SK-N-SH treated with all-trans-retinoic acid at 6 μM for 48 hours (cell line): ENCODE results near the gene GCC1.

Experiments used
- ATAC-seq: fragments of 200-7000 bp; cut with Tn5 transposase; 3 replicates; pipeline ENCODE4 v1.9.1; 2020; ENCODE audit warnings: mild to moderate bottlenecking, moderate library complexity
- ARNTL ChIP-seq: fragments of 450-650 bp; formaldehyde crosslinking; IDR thresholded peaks from 2 replicates; pipeline ENCODE4 v1.5.0; 2020; ENCODE audit warnings: low read depth, mild to moderate bottlenecking, moderate library complexity, borderline replicate concordance
- BACH2 ChIP-seq: fragments of 250-450 bp; sonication (Bioruptor Pico); IDR thresholded peaks from 2 replicates; pipeline ENCODE4 v1.9.0; 2021; ENCODE audit warnings: mild to moderate bottlenecking, borderline replicate concordance
- CSDC2 ChIP-seq: fragments of 250-450 bp; sonication (Bioruptor Pico); IDR thresholded peaks from 2 replicates; pipeline ENCODE4 v1.5.0; 2020; ENCODE audit warnings: mild to moderate bottlenecking, moderate library complexity
- ESRRG ChIP-seq: fragments of 250-450 bp; sonication (Bioruptor Pico); IDR thresholded peaks from 2 replicates; pipeline ENCODE4 v1.6.1; 2021; ENCODE audit warnings: mild to moderate bottlenecking
- GLIS3 ChIP-seq: fragments of 250-450 bp; sonication (Bioruptor Pico); IDR thresholded peaks from 2 replicates; pipeline ENCODE4 v1.5.0; 2020; ENCODE audit warnings: mild to moderate bottlenecking, moderate library complexity
- ISL1 ChIP-seq: fragments of 250-450 bp; sonication (Bioruptor Pico); IDR thresholded peaks from 2 replicates; pipeline ENCODE4 v2.1.2; 2022; ENCODE audit warnings: mild to moderate bottlenecking, moderate library complexity
- PPARA ChIP-seq: fragments of 250-450 bp; sonication (Bioruptor Pico); IDR thresholded peaks from 2 replicates; pipeline ENCODE4 v1.5.0; 2020; ENCODE audit warnings: mild to moderate bottlenecking, borderline replicate concordance
- RARB ChIP-seq: fragments of 250-450 bp; sonication (Bioruptor Pico); IDR thresholded peaks from 2 replicates; pipeline ENCODE4 v1.8.0; 2021; ENCODE audit warnings: mild to moderate bottlenecking, moderate library complexity
- SNAI2 ChIP-seq: fragments of 250-450 bp; sonication (Bioruptor Pico); IDR thresholded peaks from 2 replicates; pipeline ENCODE4 v1.5.0; 2020; ENCODE audit warnings: mild to moderate bottlenecking, moderate library complexity
- TCF4 ChIP-seq: fragments of 250-450 bp; sonication (Bioruptor Pico); IDR thresholded peaks from 2 replicates; pipeline ENCODE4 v1.8.0; 2021; ENCODE audit warnings: mild to moderate bottlenecking, moderate library complexity, borderline replicate concordance
- TOX ChIP-seq: fragments of 250-450 bp; sonication (Bioruptor Pico); IDR thresholded peaks from 2 replicates; pipeline ENCODE4 v1.8.0; 2021; ENCODE audit warnings: mild to moderate bottlenecking, moderate library complexity, borderline replicate concordance
- ZC3H10 ChIP-seq: fragments of 250-450 bp; sonication (Bioruptor Pico); IDR thresholded peaks from 2 replicates; pipeline ENCODE4 v1.5.1; 2021; ENCODE audit warnings: mild to moderate bottlenecking, moderate library complexity
- ZFP3 ChIP-seq: fragments of 250-450 bp; sonication (Bioruptor Pico); IDR thresholded peaks from 2 replicates; pipeline ENCODE4 v1.5.0; 2020; ENCODE audit warnings: mild to moderate bottlenecking, moderate library complexity
- ZFP30 ChIP-seq: fragments of 450-650 bp; formaldehyde crosslinking; IDR thresholded peaks from 2 replicates; pipeline ENCODE4 v1.5.0; 2022; ENCODE audit warnings: mild to moderate bottlenecking, moderate library complexity
- ZNF565 ChIP-seq: fragments of 450-650 bp; formaldehyde crosslinking; conservative IDR thresholded peaks from 2 replicates; pipeline ENCODE4 v1.5.0; 2020; ENCODE audit warnings: low read depth, mild to moderate bottlenecking, moderate library complexity
- ZNF70 ChIP-seq: fragments of 450-650 bp; formaldehyde crosslinking; IDR thresholded peaks from 2 replicates; pipeline ENCODE4 v1.5.0; 2020; ENCODE audit warnings: mild to moderate bottlenecking, moderate library complexity
- ZNF8 ChIP-seq: fragments of 450-650 bp; formaldehyde crosslinking; IDR thresholded peaks from 2 replicates; pipeline ENCODE4 v1.5.0; 2020; ENCODE audit warnings: mild to moderate bottlenecking, moderate library complexity
- TF ChIP-seq, protein P1 (sequence below): fragments of 250-450 bp; sonication (Bioruptor Pico); IDR thresholded peaks from 2 replicates; pipeline ENCODE4 v1.5.1; 2020; ENCODE audit warnings: low read depth, mild to moderate bottlenecking, moderate library complexity
- TF ChIP-seq, protein P2 (sequence below): fragments of 250-450 bp; sonication (Bioruptor Pico); IDR thresholded peaks from 2 replicates; pipeline ENCODE4 v1.5.0; 2020; ENCODE audit warnings: mild to moderate bottlenecking, moderate library complexity
- TF ChIP-seq, protein P3 (sequence below): fragments of 250-450 bp; sonication (Bioruptor Pico); IDR thresholded peaks from 2 replicates; pipeline ENCODE4 v1.5.1; 2021; ENCODE audit warnings: mild to moderate bottlenecking, moderate library complexity
- TF ChIP-seq, protein P4 (sequence below): fragments of 250-450 bp; sonication (Bioruptor Pico); IDR thresholded peaks from 2 replicates; pipeline ENCODE4 v1.8.0; 2020; ENCODE audit warnings: mild to moderate bottlenecking, moderate library complexity, borderline replicate concordance

Gene GCC1

DNA sequence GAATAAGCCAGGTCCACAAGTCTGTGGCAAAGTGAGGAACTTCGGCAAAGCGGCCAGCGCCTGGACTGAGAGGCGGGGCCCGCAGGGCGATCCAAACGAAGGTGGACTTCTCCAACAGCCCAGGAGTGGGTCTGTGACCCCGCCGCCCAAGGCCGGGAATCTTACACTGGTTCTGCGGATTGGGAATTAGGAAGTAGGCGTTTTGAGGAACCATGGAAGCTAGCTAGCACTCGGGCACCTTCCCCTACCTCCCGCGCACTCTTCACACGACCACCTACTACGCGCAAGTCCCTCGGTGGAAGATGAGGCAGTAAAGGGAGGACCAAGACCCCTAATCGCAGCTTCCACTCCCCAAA is 2.2 kb upstream of the GCC1 start:
- TF ChIP-seq, protein P1, sequence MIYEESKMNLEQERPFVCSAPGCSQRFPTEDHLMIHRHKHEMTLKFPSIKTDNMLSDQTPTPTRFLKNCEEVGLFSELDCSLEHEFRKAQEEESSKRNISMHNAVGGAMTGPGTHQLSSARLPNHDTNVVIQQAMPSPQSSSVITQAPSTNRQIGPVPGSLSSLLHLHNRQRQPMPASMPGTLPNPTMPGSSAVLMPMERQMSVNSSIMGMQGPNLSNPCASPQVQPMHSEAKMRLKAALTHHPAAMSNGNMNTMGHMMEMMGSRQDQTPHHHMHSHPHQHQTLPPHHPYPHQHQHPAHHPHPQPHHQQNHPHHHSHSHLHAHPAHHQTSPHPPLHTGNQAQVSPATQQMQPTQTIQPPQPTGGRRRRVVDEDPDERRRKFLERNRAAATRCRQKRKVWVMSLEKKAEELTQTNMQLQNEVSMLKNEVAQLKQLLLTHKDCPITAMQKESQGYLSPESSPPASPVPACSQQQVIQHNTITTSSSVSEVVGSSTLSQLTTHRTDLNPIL (CRISPR knock-in tag): no peak
- TF ChIP-seq, all 23 proteins: peak for 0
- no peak for ATAC-seq

DNA sequence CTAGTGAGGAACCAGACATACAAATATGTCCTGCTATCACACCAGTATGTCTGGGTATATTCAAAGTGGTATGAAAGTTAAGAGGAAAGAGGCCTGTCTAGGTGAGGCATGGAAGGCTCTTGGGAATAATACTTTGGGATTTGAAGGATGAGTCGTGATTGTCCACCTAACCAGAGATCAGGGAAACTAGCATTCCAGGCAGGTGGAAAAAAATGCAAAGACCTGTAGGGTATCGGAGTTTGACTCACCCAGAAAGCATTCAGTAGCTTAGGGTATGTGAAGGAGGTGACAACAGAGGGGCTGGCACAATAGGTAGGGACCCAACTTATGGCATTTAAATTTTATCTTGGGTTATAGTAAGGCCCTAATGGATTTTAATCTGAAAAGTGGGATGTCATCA is 950 bp upstream of the GCC1 start:
- no peak for TF ChIP-seq ZFP3 (CRISPR knock-in tag)
- TF ChIP-seq, all 23 proteins: peak for 0
- no peak for ATAC-seq

DNA sequence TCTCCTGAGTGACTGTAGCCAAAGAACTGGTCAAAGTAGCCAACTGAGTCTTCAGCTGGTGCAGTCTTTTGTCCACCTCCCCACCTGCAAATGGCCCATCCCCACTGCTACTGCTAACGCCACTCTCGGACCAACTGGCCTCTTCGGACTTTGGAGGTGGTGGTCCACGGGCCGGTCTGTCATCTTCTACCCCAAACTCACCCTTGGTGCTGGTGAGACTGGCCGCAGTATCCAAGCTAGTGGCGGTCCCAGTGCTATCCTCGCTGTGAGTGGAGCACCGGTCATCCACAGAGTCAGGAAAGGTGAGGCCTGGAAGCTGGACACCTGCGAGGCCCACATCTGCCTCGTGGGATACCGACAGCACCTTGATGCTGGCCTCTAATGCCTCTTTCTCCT is 750 bp downstream of the GCC1 start:
- no peak for ATAC-seq
- no peak for TF ChIP-seq GLIS3
- TF ChIP-seq ZNF8: no peak
- TF ChIP-seq, protein P1 (CRISPR knock-in tag): no peak

DNA sequence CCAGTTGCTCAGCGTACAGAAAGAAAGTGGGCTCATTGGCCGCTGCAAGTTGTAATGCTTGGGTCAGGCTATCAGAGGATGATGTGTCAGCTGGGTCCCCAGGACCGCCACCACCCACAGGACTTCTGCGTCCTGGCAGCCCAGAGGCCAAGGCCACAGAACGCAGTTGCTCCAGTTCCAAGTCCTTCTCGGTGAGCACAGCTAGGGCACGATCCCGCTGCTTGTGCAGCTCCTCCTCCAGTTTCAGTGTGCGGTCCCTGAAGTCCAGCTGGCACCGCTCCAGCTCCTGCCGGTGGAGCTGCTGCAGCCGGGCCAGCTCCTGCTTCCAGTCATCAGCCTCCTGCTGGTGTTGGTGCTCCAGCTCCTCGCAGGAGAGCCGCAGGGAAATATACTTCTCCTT is 3.0 kb downstream of the GCC1 start:
- TF ChIP-seq GLIS3: no peak
- TF ChIP-seq ISL1 (CRISPR knock-in tag): no peak
- no peak for TF ChIP-seq ZFP30 (CRISPR knock-in tag)
- TF ChIP-seq, protein P2, sequence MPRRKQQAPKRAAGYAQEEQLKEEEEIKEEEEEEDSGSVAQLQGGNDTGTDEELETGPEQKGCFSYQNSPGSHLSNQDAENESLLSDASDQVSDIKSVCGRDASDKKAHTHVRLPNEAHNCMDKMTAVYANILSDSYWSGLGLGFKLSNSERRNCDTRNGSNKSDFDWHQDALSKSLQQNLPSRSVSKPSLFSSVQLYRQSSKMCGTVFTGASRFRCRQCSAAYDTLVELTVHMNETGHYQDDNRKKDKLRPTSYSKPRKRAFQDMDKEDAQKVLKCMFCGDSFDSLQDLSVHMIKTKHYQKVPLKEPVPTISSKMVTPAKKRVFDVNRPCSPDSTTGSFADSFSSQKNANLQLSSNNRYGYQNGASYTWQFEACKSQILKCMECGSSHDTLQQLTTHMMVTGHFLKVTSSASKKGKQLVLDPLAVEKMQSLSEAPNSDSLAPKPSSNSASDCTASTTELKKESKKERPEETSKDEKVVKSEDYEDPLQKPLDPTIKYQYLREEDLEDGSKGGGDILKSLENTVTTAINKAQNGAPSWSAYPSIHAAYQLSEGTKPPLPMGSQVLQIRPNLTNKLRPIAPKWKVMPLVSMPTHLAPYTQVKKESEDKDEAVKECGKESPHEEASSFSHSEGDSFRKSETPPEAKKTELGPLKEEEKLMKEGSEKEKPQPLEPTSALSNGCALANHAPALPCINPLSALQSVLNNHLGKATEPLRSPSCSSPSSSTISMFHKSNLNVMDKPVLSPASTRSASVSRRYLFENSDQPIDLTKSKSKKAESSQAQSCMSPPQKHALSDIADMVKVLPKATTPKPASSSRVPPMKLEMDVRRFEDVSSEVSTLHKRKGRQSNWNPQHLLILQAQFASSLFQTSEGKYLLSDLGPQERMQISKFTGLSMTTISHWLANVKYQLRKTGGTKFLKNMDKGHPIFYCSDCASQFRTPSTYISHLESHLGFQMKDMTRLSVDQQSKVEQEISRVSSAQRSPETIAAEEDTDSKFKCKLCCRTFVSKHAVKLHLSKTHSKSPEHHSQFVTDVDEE (CRISPR knock-in tag): no peak
- no peak for TF ChIP-seq ZNF8
- no peak for TF ChIP-seq BACH2 (CRISPR knock-in tag)
- TF ChIP-seq ZNF565 (CRISPR knock-in tag): no peak
- TF ChIP-seq, protein P3, sequence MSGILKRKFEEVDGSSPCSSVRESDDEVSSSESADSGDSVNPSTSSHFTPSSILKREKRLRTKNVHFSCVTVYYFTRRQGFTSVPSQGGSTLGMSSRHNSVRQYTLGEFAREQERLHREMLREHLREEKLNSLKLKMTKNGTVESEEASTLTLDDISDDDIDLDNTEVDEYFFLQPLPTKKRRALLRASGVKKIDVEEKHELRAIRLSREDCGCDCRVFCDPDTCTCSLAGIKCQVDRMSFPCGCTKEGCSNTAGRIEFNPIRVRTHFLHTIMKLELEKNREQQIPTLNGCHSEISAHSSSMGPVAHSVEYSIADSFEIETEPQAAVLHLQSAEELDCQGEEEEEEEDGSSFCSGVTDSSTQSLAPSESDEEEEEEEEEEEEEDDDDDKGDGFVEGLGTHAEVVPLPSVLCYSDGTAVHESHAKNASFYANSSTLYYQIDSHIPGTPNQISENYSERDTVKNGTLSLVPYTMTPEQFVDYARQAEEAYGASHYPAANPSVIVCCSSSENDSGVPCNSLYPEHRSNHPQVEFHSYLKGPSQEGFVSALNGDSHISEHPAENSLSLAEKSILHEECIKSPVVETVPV (CRISPR knock-in tag): no peak
- no peak for TF ChIP-seq TOX (CRISPR knock-in tag)
- no peak for TF ChIP-seq ESRRG (CRISPR knock-in tag)
- TF ChIP-seq, protein P1 (CRISPR knock-in tag): no peak
- no peak for TF ChIP-seq ZC3H10 (CRISPR knock-in tag)
- TF ChIP-seq ZFP3 (CRISPR knock-in tag): no peak
- no peak for TF ChIP-seq ARNTL
- no peak for TF ChIP-seq CSDC2
- TF ChIP-seq, protein P4, sequence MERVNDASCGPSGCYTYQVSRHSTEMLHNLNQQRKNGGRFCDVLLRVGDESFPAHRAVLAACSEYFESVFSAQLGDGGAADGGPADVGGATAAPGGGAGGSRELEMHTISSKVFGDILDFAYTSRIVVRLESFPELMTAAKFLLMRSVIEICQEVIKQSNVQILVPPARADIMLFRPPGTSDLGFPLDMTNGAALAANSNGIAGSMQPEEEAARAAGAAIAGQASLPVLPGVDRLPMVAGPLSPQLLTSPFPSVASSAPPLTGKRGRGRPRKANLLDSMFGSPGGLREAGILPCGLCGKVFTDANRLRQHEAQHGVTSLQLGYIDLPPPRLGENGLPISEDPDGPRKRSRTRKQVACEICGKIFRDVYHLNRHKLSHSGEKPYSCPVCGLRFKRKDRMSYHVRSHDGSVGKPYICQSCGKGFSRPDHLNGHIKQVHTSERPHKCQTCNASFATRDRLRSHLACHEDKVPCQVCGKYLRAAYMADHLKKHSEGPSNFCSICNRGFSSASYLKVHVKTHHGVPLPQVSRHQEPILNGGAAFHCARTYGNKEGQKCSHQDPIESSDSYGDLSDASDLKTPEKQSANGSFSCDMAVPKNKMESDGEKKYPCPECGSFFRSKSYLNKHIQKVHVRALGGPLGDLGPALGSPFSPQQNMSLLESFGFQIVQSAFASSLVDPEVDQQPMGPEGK: no peak
- TF ChIP-seq PPARA (CRISPR knock-in tag): no peak
- no peak for ATAC-seq

DNA sequence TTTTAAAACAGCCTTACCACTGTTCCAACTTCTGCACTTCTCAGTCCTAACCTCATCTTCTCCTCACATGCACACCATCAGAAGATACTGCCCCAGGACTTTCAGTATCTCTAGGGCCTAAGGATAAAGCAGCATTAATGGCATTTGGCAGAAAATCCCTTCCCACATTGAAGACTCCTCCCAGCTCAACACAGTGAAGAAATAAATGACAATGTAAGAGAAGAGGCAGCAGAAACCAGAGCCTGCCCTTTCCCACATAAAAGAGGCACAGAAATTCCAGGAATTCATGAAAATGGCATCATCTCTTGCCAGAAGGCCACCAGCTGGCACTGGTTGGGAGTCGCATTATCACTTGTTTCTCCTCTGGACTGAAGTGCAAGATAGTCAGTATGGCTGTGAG is 3.7 kb downstream of the GCC1 start:
- ATAC-seq: no peak
- TF ChIP-seq ZNF8: no peak
- TF ChIP-seq ZFP3 (CRISPR knock-in tag): no peak
- no peak for TF ChIP-seq PPARA (CRISPR knock-in tag)
- TF ChIP-seq ARNTL: no peak
- TF ChIP-seq TCF4 (CRISPR knock-in tag): no peak
- no peak for TF ChIP-seq ISL1 (CRISPR knock-in tag)
- TF ChIP-seq ZNF70 (CRISPR knock-in tag): no peak
- TF ChIP-seq, protein P4: no peak
- TF ChIP-seq ZC3H10 (CRISPR knock-in tag): no peak
- no peak for TF ChIP-seq TOX (CRISPR knock-in tag)
- no peak for TF ChIP-seq ZFP30 (CRISPR knock-in tag)
- TF ChIP-seq RARB (CRISPR knock-in tag): no peak
- no peak for TF ChIP-seq ZNF565 (CRISPR knock-in tag)
- no peak for TF ChIP-seq SNAI2 (CRISPR knock-in tag)
- no peak for TF ChIP-seq CSDC2
- TF ChIP-seq, protein P1 (CRISPR knock-in tag): no peak
